ENCODE measurements around the gene KLK2. TPM values are rescaled to one million over a fixed set of nuclear protein-coding genes. Genes with fewer than 3 reads are reported as not detected.

KLK2 gene
- polyA plus RNA-seq, 3 donors: not detected

DNA sequence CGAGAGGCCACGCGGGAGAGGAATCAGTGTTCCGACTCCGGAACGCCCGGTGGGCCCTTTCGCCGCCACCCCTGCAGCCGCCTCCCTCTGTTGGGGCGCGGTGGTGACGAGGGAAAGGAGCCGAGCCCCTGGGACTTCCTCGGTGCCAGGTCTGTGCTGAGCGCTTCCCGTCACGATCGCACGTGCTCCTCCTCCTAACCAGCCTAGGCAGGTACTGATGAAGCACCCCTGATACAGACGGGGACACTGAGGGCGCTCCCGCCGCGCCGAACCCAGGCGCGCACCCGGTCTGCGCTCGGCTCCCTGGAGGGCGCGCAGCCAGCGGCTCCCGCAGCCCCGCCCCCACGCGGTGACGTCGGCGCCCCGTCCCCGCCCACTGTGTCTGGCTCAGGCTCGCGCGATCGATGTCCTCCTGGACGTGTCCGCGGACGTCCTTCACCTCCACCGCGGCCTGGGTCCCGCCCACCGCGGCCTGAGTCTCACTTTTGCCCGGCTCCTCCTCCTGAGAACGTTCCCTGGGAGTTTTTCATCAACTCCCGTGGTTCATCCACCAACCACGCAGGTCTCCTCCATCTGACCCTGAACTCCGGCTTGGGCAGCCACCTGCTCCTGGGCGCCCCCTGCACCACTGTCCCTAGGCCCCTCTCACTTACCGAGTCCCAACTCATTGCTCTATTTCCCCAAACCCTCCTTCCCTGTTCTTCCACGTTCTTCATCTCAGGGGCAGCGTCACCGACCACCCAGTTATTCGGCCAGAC lies 37.3 kb upstream of the KLK2 start:
- H3K4me3 ChIP-seq (replicated peaks in 1 of 3; ENCODE audit: low read depth in 2 of 3, low read length in 3 of 3): peak overlapping the region; percentile 40 to 77 (median 50)
- peaks cover 48 to 79% (median 53%) of the 10 kb centered on the region in 3 donors for H3K27me3 Mint-ChIP-seq (ENCODE audit: low read depth in 3 of 3)
- peaks cover 12 to 38% of the 10 kb centered on the region in 2 donors for H3K27me3 ChIP-seq (ENCODE audit: control insufficient read depth in 2 of 2, insufficient read depth in 2 of 2, low read length in 2 of 2)
- peak overlapping the region; percentile 81 for H3K4me2 ChIP-seq (replicated peaks; ENCODE audit: extremely low read depth, low read length, poor library complexity, severe bottlenecking)
- H3K4me1 ChIP-seq (ENCODE audit: control insufficient read depth in 1 of 2, insufficient read depth in 2 of 2, low read length in 2 of 2): peaks cover 8 to 11% of the 10 kb centered on the region in 2 donors
- peak; percentile 34 to 54 (median 48) for DNase-seq
- peaks cover 0 to 2% of the 10 kb centered on the region in 2 donors for H3K36me3 Mint-ChIP-seq
- H2AFZ ChIP-seq (ENCODE audit: insufficient read depth, low read depth, low read length, poor library complexity, severe bottlenecking): peak overlapping the region; percentile 84
- H4K20me1 ChIP-seq (ENCODE audit: insufficient read depth, low read length): no peaks in the 10 kb centered on the region
- intact Hi-C loops (cut with micrococcal nuclease): no loop called here
- H3K4me3 Mint-ChIP-seq: peak overlapping the region; percentile 79 to 95
- 2% methylated on average over 65 of the region's 67 CpGs for WGBS (ENCODE audit: insufficient coverage)
- no peaks in the 10 kb centered on the region for H3K36me3 ChIP-seq (replicated peaks in 1 of 2; ENCODE audit: control insufficient read depth in 1 of 2, insufficient read depth in 2 of 2, low read length in 2 of 2)
- peak overlapping the region; percentile 54 for H3K9ac ChIP-seq (ENCODE audit: insufficient read depth, low read length, poor library complexity, severe bottlenecking)
- no peaks in the 10 kb centered on the region for H3K9me3 ChIP-seq (replicated peaks in 1 of 2; ENCODE audit: control insufficient read depth in 1 of 2, insufficient read depth in 1 of 2, low read length in 2 of 2)
- TF ChIP-seq CTCF (IDR thresholded peaks at IDR 0.05): no peak
- H3K27ac ChIP-seq (ENCODE audit: low read depth in 1 of 2, low read length in 2 of 2): no peak overlapping the region
- H3K79me2 ChIP-seq (ENCODE audit: insufficient read depth, low read length): no peaks in the 10 kb centered on the region
- peak overlapping the region in 2 of 7 donors; percentile 35 to 78 for H3K27ac Mint-ChIP-seq
- H3K9me3 Mint-ChIP-seq: peaks cover 0 to 10% (median 0%) of the 10 kb centered on the region in 7 donors
- peaks cover 13% of the 10 kb centered on the region for H3K4me1 Mint-ChIP-seq

DNA sequence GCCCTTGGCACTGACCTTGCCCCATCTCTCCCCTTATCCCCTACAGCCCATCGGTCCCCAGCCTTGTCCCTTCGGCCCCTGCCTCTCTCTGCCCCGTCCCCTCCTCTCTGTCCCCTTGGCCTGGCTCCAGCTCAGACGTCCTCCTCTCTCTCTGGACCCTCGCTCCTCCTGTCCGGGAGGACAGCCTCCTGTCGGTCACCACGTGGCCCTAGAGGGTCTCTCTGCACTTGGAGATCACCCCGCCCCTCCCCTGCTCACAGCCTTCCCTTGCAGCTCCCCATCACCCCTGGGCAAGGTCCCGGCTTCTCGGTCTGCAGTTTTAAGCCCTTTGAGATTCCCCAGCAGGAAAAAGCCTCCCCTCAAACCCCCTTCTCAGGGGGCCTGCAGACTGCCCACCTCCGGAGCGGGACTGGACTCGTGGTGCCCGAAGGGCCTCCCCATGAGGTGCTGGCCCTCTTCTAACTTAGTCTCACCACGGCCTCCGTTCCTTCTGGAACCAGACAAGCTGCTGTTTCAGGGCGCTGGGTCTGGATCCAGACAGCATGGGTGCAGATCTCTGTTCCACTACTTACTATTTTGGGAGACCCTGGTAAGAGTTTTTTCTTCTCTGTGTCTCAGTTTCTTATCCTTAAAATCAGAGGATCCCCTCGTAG lies 36.6 kb upstream of the KLK2 start:
- no peak for DNase-seq
- H4K20me1 ChIP-seq (ENCODE audit: insufficient read depth, low read length): no peaks in the 10 kb centered on the region
- no peak overlapping the region for H3K9ac ChIP-seq (ENCODE audit: insufficient read depth, low read length, poor library complexity, severe bottlenecking)
- 39% methylated on average over 13 of the region's 19 CpGs for WGBS (ENCODE audit: insufficient coverage)
- Mint-ChIP-seq H3K9me3 (peaks cover 0 to 10% (median 0%) of the 10 kb centered on the region in 7 donors), H3K27me3 (ENCODE audit: low read depth in 3 of 3) (peaks cover 48 to 74% (median 52%) of the 10 kb centered on the region in 3 donors), H3K36me3 (peaks cover 0 to 2% of the 10 kb centered on the region in 2 donors), H3K4me1 (peaks cover 13% of the 10 kb centered on the region), H3K27ac (peak overlapping the region in 1 of 7 donors; percentile 78), H3K4me3 (peak overlapping the region; percentile 79 to 95)
- no peak overlapping the region for H3K4me3 ChIP-seq (replicated peaks in 1 of 3; ENCODE audit: low read depth in 2 of 3, low read length in 3 of 3)
- no peaks in the 10 kb centered on the region for H3K79me2 ChIP-seq (ENCODE audit: insufficient read depth, low read length)
- no peak for TF ChIP-seq CTCF (IDR thresholded peaks at IDR 0.05)
- H2AFZ ChIP-seq (ENCODE audit: insufficient read depth, low read depth, low read length, poor library complexity, severe bottlenecking): peak overlapping the region; percentile 84
- H3K36me3 ChIP-seq (replicated peaks in 1 of 2; ENCODE audit: control insufficient read depth in 1 of 2, insufficient read depth in 2 of 2, low read length in 2 of 2): no peaks in the 10 kb centered on the region
- no peaks in the 10 kb centered on the region for H3K9me3 ChIP-seq (replicated peaks in 1 of 2; ENCODE audit: control insufficient read depth in 1 of 2, insufficient read depth in 1 of 2, low read length in 2 of 2)
- H3K27ac ChIP-seq (ENCODE audit: low read depth in 1 of 2, low read length in 2 of 2): no peak overlapping the region
- H3K4me1 ChIP-seq (ENCODE audit: control insufficient read depth in 1 of 2, insufficient read depth in 2 of 2, low read length in 2 of 2): peaks cover 8 to 11% of the 10 kb centered on the region in 2 donors
- intact Hi-C loops (cut with micrococcal nuclease): no loop called here
- H3K27me3 ChIP-seq (ENCODE audit: control insufficient read depth in 2 of 2, insufficient read depth in 2 of 2, low read length in 2 of 2): peaks cover 12 to 38% of the 10 kb centered on the region in 2 donors
- peak overlapping the region; percentile 81 for H3K4me2 ChIP-seq (replicated peaks; ENCODE audit: extremely low read depth, low read length, poor library complexity, severe bottlenecking)

All from CD14-positive monocyte (primary cell).